Keratinocyte (primary cell): ENCODE results near the gene EXOC4. TPM values are rescaled to one million over a fixed set of nuclear protein-coding genes. Genes with fewer than 3 reads are reported as not detected.

Experiments
- DNase-seq: peaks from one replicate; pipeline ENCODE4 v3.0.0-alpha.2; 2011; ENCODE audit warnings: low read depth, missing footprints, low spot score
- FAIRE-seq: peaks from 2 replicates; lab custom pipeline; 2011; peaks lifted over from hg19 to GRCh38; lab: Jason Lieb, UNC
- H2AFZ ChIP-seq: 2 replicates; pipeline ENCODE4 v1.6.0; 2012; ENCODE audit warnings: low read length, control low read depth, inconsistent platforms; ENCODE audit not compliant: control insufficient read depth
- H3K27ac ChIP-seq: 2 replicates; pipeline ENCODE4 v1.5.1; 2011; ENCODE audit warnings: low read length; ENCODE audit not compliant: control insufficient read depth, insufficient read depth
- H3K27me3 ChIP-seq: 3 replicates; pipeline ENCODE4 v1.6.0; 2011; ENCODE audit warnings: low read length; ENCODE audit not compliant: control insufficient read depth, insufficient read depth; ENCODE audit errors: extremely low read depth
- H3K36me3 ChIP-seq, 2 experiments: 2 replicates in 1 of 2; 3 replicates in 1 of 2; pipeline ENCODE4 v1.5.1; 2011; ENCODE audit warnings: low read length in 2 of 2, mild to moderate bottlenecking in 1 of 2; ENCODE audit not compliant: control insufficient read depth in 2 of 2, insufficient read depth in 2 of 2; ENCODE audit errors: extremely low read depth in 1 of 2
- H3K4me1 ChIP-seq: 3 replicates; pipeline ENCODE4 v1.5.1; 2011; ENCODE audit warnings: low read length; ENCODE audit not compliant: control insufficient read depth, insufficient read depth; ENCODE audit errors: extremely low read depth
- H3K4me2 ChIP-seq: 3 replicates; pipeline ENCODE4 v1.6.0; 2011; ENCODE audit warnings: low read depth, low read length; ENCODE audit not compliant: control insufficient read depth, insufficient read depth; ENCODE audit errors: extremely low read depth
- H3K4me3 ChIP-seq, 3 experiments: fragments of 200-600 bp in 1 of 3; sonication (generic) in 1 of 3; 2 replicates in 2 of 3; 3 replicates in 1 of 3; pipeline ENCODE4 v1.5.1; 2011 to 2016; ENCODE audit warnings: low read length in 3 of 3, mild to moderate bottlenecking in 3 of 3, control low read depth in 2 of 3, inconsistent platforms in 1 of 3, low read depth in 1 of 3, mixed read lengths in 1 of 3, mixed run types in 1 of 3, moderate library complexity in 1 of 3; ENCODE audit not compliant: control insufficient read depth in 2 of 3, insufficient read depth in 2 of 3; ENCODE audit errors: extremely low read depth in 1 of 3
- H3K79me2 ChIP-seq: 2 replicates; pipeline ENCODE4 v1.6.0; 2012; ENCODE audit warnings: low read length; ENCODE audit not compliant: control insufficient read depth, insufficient read depth
- H3K9ac ChIP-seq: 3 replicates; pipeline ENCODE4 v1.6.0; 2011; ENCODE audit warnings: low read length; ENCODE audit not compliant: control insufficient read depth, insufficient read depth; ENCODE audit errors: extremely low read depth
- H3K9me1 ChIP-seq: 3 replicates; pipeline ENCODE4 v1.6.0; 2011; ENCODE audit warnings: low read length; ENCODE audit not compliant: control insufficient read depth, insufficient read depth; ENCODE audit errors: extremely low read depth
- H3K9me3 ChIP-seq: 2 replicates; pipeline ENCODE4 v1.5.1; 2012; ENCODE audit warnings: low read depth, low read length; ENCODE audit not compliant: control insufficient read depth
- H4K20me1 ChIP-seq: 3 replicates; pipeline ENCODE4 v1.6.0; 2011; ENCODE audit warnings: low read length; ENCODE audit not compliant: control insufficient read depth, insufficient read depth; ENCODE audit errors: extremely low read depth
- EZH2 ChIP-seq: IDR thresholded peaks from one replicate; pipeline ENCODE4 v1.6.1; 2012; ENCODE audit warnings: inconsistent platforms, mild to moderate bottlenecking, low read length, moderate library complexity
- dilution Hi-C: fragments of 300-500 bp; cut with MboI; formaldehyde crosslinking; loops from one replicate; pipeline ENCODE4 v1.7.0; 2020; ENCODE audit warnings: low sequenced_read_pairs; ENCODE audit not compliant: extremely low pct_ligation_motif_present
- polyA plus RNA-seq, 5 experiments: library from polyadenylated mRNA; depleted of rRNA in 3 of 5; stranded (reverse) in 3 of 5; stranded (forward) in 1 of 5; unstranded in 1 of 5; fragments of >200 nt; gene quantifications; 1 replicate in 1 of 5; 2 replicates in 3 of 5; 3 replicates in 1 of 5; pipeline versions ENCODE4 v1.2.1 to v1.2.3, GENCODE V29; 2011 to 2012; ENCODE audit warnings: missing spikeins in 2 of 5, low read depth in 1 of 5, low replicate concordance in 1 of 5
- TF ChIP-seq, protein P1 (sequence below), 3 experiments: IDR thresholded peaks in 1 of 3; conservative IDR thresholded peaks in 1 of 3; optimal IDR thresholded peaks in 1 of 3; 2 replicates in 2 of 3; 3 replicates in 1 of 3; pipeline versions ENCODE3 to v1.5.1; 2011; ENCODE audit warnings: low read length in 3 of 3, mild to moderate bottlenecking in 3 of 3, moderate library complexity in 2 of 3, control low read depth in 1 of 3, inconsistent platforms in 1 of 3; ENCODE audit not compliant: insufficient read depth in 2 of 3; ENCODE audit errors: extremely low read depth in 1 of 3

EXOC4 gene
- polyA plus RNA-seq, 1 donor (not counting 4 experiments of a cell fraction or from before 2014, with no cell fraction given), result 52.6 TPM

DNA sequence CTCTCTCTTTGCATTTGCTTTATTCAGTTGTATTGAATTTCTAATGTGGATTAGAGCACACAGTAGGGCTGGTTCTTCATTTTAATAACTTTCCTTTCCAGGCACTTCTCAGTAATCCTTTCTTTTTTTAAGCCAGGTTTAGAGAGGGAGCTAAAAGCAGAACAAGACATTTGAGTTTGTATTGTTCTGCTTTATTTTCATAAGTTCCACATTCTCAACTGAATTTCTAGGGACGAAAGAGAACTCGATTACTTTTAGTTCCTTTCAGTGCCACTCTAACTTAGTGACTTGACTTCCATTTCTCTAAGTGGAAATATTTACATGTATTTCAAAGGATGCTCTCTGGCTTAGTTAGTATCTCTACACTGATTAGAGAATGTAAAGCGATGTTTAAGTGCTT lies 145.6 kb downstream of the EXOC4 start:
- no peak overlapping the region for H3K9ac ChIP-seq
- TF ChIP-seq, protein P1, sequence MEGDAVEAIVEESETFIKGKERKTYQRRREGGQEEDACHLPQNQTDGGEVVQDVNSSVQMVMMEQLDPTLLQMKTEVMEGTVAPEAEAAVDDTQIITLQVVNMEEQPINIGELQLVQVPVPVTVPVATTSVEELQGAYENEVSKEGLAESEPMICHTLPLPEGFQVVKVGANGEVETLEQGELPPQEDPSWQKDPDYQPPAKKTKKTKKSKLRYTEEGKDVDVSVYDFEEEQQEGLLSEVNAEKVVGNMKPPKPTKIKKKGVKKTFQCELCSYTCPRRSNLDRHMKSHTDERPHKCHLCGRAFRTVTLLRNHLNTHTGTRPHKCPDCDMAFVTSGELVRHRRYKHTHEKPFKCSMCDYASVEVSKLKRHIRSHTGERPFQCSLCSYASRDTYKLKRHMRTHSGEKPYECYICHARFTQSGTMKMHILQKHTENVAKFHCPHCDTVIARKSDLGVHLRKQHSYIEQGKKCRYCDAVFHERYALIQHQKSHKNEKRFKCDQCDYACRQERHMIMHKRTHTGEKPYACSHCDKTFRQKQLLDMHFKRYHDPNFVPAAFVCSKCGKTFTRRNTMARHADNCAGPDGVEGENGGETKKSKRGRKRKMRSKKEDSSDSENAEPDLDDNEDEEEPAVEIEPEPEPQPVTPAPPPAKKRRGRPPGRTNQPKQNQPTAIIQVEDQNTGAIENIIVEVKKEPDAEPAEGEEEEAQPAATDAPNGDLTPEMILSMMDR (optimal IDR thresholded peaks at IDR 0.05 in 1 of 3, IDR thresholded peaks at IDR 0.05 in 1 of 3, conservative IDR thresholded peaks at IDR 0.05 in 1 of 3; ENCODE audit: extremely low read depth in 1 of 3, insufficient read depth in 2 of 3, low read length in 3 of 3), result no peak
- TF ChIP-seq EZH2, result no peak
- no peak overlapping the region for H3K4me3 ChIP-seq
- H3K4me1 ChIP-seq, result no peaks in the 10 kb centered on the region
- H3K9me3 ChIP-seq, result no peaks in the 10 kb centered on the region
- H4K20me1 ChIP-seq, result no peaks in the 10 kb centered on the region
- no peak overlapping the region for H3K27ac ChIP-seq
- no peaks in the 10 kb centered on the region for H3K9me1 ChIP-seq
- dilution Hi-C loops, result no loop called here
- H2AFZ ChIP-seq, result no peak overlapping the region
- no peaks in the 10 kb centered on the region for H3K36me3 ChIP-seq
- no peak overlapping the region for H3K4me2 ChIP-seq
- H3K27me3 ChIP-seq, result no peaks in the 10 kb centered on the region
- DNase-seq (no peak), FAIRE-seq (no peak)
- no peaks in the 10 kb centered on the region for H3K79me2 ChIP-seq

DNA sequence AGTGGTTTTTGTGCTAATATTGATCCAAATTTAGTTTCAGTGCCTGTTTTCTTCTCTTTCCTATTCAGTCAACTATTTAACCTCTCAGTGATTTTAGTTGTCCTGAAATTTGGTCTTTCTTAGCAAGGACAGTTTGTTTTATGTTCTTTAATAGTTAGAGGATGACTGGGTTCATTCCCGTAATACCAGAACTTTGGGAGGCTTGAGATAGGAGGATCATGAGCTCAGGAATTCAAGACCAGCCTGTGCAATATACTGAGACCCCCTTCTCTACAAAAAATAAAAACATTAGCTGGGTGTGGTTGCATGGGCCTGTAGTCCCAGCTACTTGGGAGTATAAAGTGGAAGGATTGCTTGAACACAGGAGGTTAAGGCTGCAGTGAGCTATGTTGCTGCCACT lies 148.3 kb downstream of the EXOC4 start:
- Histone ChIP-seq H3K4me1 (no peaks in the 10 kb centered on the region), H3K9ac (no peak overlapping the region), H3K36me3 (no peaks in the 10 kb centered on the region), H3K79me2 (no peaks in the 10 kb centered on the region), H4K20me1 (no peaks in the 10 kb centered on the region), H3K9me3 (no peaks in the 10 kb centered on the region), H3K4me3 (no peak overlapping the region), H3K9me1 (no peaks in the 10 kb centered on the region), H3K27ac (no peak overlapping the region), H2AFZ (no peak overlapping the region), H3K27me3 (no peaks in the 10 kb centered on the region), H3K4me2 (no peak overlapping the region)
- dilution Hi-C loops, result no loop called here
- DNase-seq (no peak), FAIRE-seq (no peak)
- no peak for TF ChIP-seq EZH2
- TF ChIP-seq, protein P1 (optimal IDR thresholded peaks at IDR 0.05 in 1 of 3, IDR thresholded peaks at IDR 0.05 in 1 of 3, conservative IDR thresholded peaks at IDR 0.05 in 1 of 3; ENCODE audit: extremely low read depth in 1 of 3, insufficient read depth in 2 of 3, low read length in 3 of 3), result no peak
